ENCODE data around the gene FBXL7. TPM values are rescaled to one million over a fixed set of nuclear protein-coding genes. Genes with fewer than 3 reads are reported as not detected.

The FBXL7 gene
- total and polyA plus RNA-seq, 2 donors (not counting 3 experiments of a cell fraction or from before 2014, with no cell fraction given): 23.5 to 32.2 TPM

GRCh38 chr5:15674716-15675115, 174.7 kb downstream of the FBXL7 start:
- intact Hi-C loops (cut with micrococcal nuclease): no loop called here
- no peak for TF ChIP-seq POLR2A (IDR thresholded peaks at IDR 0.05; ENCODE audit: low read depth, low read length)
- no peaks in the 10 kb centered on the region for H3K36me3 ChIP-seq (ENCODE audit: control insufficient read depth in 2 of 2, extremely low read depth in 1 of 2, insufficient read depth in 2 of 2, low read length in 2 of 2)
- H3K4me3 ChIP-seq (replicated peaks in 1 of 3; ENCODE audit: insufficient read depth in 1 of 3, low read depth in 1 of 3, low read length in 3 of 3): no peak overlapping the region
- peaks cover 8% of the 10 kb centered on the region for H4K20me1 ChIP-seq (replicated peaks; ENCODE audit: control insufficient read depth, extremely low read depth, insufficient read depth, low read length)
- no peak overlapping the region for H3K27ac ChIP-seq (ENCODE audit: insufficient read depth, low read depth, low read length)
- dilution Hi-C loops (cut with MboI; ENCODE audit: extremely low pct_ligation_motif_present, low sequenced_read_pairs): no loop called here
- peaks cover 6% of the 10 kb centered on the region for H3K79me2 ChIP-seq (ENCODE audit: control insufficient read depth, insufficient read depth, low read length)
- H3K4me2 ChIP-seq (ENCODE audit: insufficient read depth, low read length): no peak overlapping the region
- ChIA-PET CTCF (interaction anchor here (1.8 kb wide), 1 partner anchor 8 kb away, joined by 10 read pairs; no protein-coding TSS in a partner anchor), POLR2A (no interaction called here)
- no TSS peak for BruUV-seq (replicated peaks)
- H3K27me3 ChIP-seq (ENCODE audit: control insufficient read depth in 2 of 2, insufficient read depth in 2 of 2, low read length in 2 of 2): no peaks in the 10 kb centered on the region
- no peak for DNase-seq (ENCODE audit: low read depth, low spot score)
- FAIRE-seq: no peak
- no peak overlapping the region for H2AFZ ChIP-seq (ENCODE audit: low read depth, low read length)
- H3K9me1 ChIP-seq (replicated peaks; ENCODE audit: control insufficient read depth, extremely low read depth, insufficient read depth, low read length): no peaks in the 10 kb centered on the region
- H3K9me3 ChIP-seq (replicated peaks; ENCODE audit: control insufficient read depth, insufficient read depth, low read length): no peaks in the 10 kb centered on the region
- H3K4me1 ChIP-seq (ENCODE audit: control insufficient read depth, extremely low read depth, insufficient read depth, low read length): peaks cover 3% of the 10 kb centered on the region
- H3K9ac ChIP-seq (replicated peaks; ENCODE audit: extremely low read depth, insufficient read depth, low read length): no peak overlapping the region

GRCh38 chr5:15676591-15676990, 176.6 kb downstream of the FBXL7 start:
- POLR2A ChIA-PET: no interaction called here

More at GRCh38 chr5:15676591-15676990, 176.6 kb downstream of the FBXL7 start:
- intact Hi-C loops (cut with micrococcal nuclease): no loop called here
- FAIRE-seq (no peak), DNase-seq (ENCODE audit: low read depth, low spot score) (no peak)
- Histone ChIP-seq H3K27me3 (ENCODE audit: control insufficient read depth in 2 of 2, insufficient read depth in 2 of 2, low read length in 2 of 2) (no peaks in the 10 kb centered on the region), H2AFZ (ENCODE audit: low read depth, low read length) (no peak overlapping the region), H3K4me2 (ENCODE audit: insufficient read depth, low read length) (no peak overlapping the region), H3K27ac (ENCODE audit: insufficient read depth, low read depth, low read length) (no peak overlapping the region), H3K9me1 (replicated peaks; ENCODE audit: control insufficient read depth, extremely low read depth, insufficient read depth, low read length) (no peaks in the 10 kb centered on the region), H3K79me2 (ENCODE audit: control insufficient read depth, insufficient read depth, low read length) (peaks cover 3% of the 10 kb centered on the region), H3K4me1 (ENCODE audit: control insufficient read depth, extremely low read depth, insufficient read depth, low read length) (no peaks in the 10 kb centered on the region), H3K9ac (replicated peaks; ENCODE audit: extremely low read depth, insufficient read depth, low read length) (no peak overlapping the region), H4K20me1 (replicated peaks; ENCODE audit: control insufficient read depth, extremely low read depth, insufficient read depth, low read length) (peaks cover 8% of the 10 kb centered on the region), H3K4me3 (replicated peaks in 1 of 3; ENCODE audit: insufficient read depth in 1 of 3, low read depth in 1 of 3, low read length in 3 of 3) (no peak overlapping the region), H3K9me3 (replicated peaks; ENCODE audit: control insufficient read depth, insufficient read depth, low read length) (no peaks in the 10 kb centered on the region), H3K36me3 (ENCODE audit: control insufficient read depth in 2 of 2, extremely low read depth in 1 of 2, insufficient read depth in 2 of 2, low read length in 2 of 2) (no peaks in the 10 kb centered on the region)
- no TSS peak for BruUV-seq (replicated peaks)
- CTCF ChIA-PET: interaction anchor here (1.1 kb wide), 1 partner anchor 41 kb away, joined by 3 read pairs; no protein-coding TSS in a partner anchor
- TF ChIP-seq POLR2A (IDR thresholded peaks at IDR 0.05; ENCODE audit: low read depth, low read length) (no peak), MAX (IDR thresholded peaks at IDR 0.05; ENCODE audit: insufficient read depth, insufficient read length) (no peak), EZH2 (IDR thresholded peaks at IDR 0.05; ENCODE audit: borderline replicate concordance, low read depth, low read length, severe bottlenecking) (no peak), MYC (IDR thresholded peaks at IDR 0.05; ENCODE audit: low read depth, low read length) (no peak), GATA2 (IDR thresholded peaks at IDR 0.05; ENCODE audit: insufficient read depth, insufficient read length, low read depth, low read length) (no peak), CTCF (IDR thresholded peaks at IDR 0.05; ENCODE audit: extremely low read depth in 1 of 2, insufficient read depth in 1 of 2, low read depth in 1 of 2, low read length in 2 of 2) (no peak), FOS (IDR thresholded peaks at IDR 0.05; ENCODE audit: borderline replicate concordance, insufficient read depth, low read length) (no peak), POLR2AphosphoS5 (IDR thresholded peaks at IDR 0.05; ENCODE audit: insufficient read depth, low read depth, low read length) (no peak), JUN (IDR thresholded peaks at IDR 0.05; ENCODE audit: borderline replicate concordance, insufficient read depth, insufficient read length, low read depth) (no peak)
- dilution Hi-C loops (cut with MboI; ENCODE audit: extremely low pct_ligation_motif_present, low sequenced_read_pairs): no loop called here

Data from endothelial cell of umbilical vein (primary cell).